K562 (cell line): ENCODE results near the gene EXOSC2. TPM values are rescaled to one million over a fixed set of nuclear protein-coding genes. Genes with fewer than 3 reads are reported as not detected.

ENCODE experiments used
- BRD4 ChIP-seq: fragments of 200-600 bp; sonication (generic); IDR thresholded peaks from 2 replicates; pipeline ENCODE4 v1.6.1; 2017; ENCODE audit warnings: inconsistent platforms
- C11orf30 ChIP-seq: fragments of 450-650 bp; IDR thresholded peaks from 2 replicates; pipeline ENCODE4 v1.6.1; 2016; ENCODE audit warnings: low read depth, mild to moderate bottlenecking
- EP400 ChIP-seq: fragments of 450-650 bp; IDR thresholded peaks from 2 replicates; pipeline ENCODE4 v1.6.1; 2017; ENCODE audit warnings: antibody characterized with exemption, mild to moderate bottlenecking, moderate library complexity
- ERF ChIP-seq: fragments of 450-650 bp; formaldehyde crosslinking; IDR thresholded peaks from 2 replicates; pipeline ENCODE4 v1.4.0; 2020; ENCODE audit warnings: mild to moderate bottlenecking, mixed read lengths
- HDAC3 ChIP-seq: fragments of 450-650 bp; IDR thresholded peaks from 2 replicates; pipeline ENCODE4 v1.6.1; 2018; ENCODE audit warnings: borderline replicate concordance, mild to moderate bottlenecking, moderate library complexity; ENCODE audit not compliant: partially characterized antibody
- NELFE ChIP-seq: IDR thresholded peaks from 2 replicates; pipeline ENCODE4 v1.6.1; 2011; ENCODE audit warnings: mild to moderate bottlenecking; ENCODE audit not compliant: insufficient read depth, insufficient read length
- PML ChIP-seq: IDR thresholded peaks from 2 replicates; pipeline ENCODE4 v1.6.1; 2012; ENCODE audit warnings: low read length, inconsistent platforms
- SIX5 ChIP-seq, 2 experiments: IDR thresholded peaks; 2 replicates each; pipeline ENCODE4 v1.6.1; 2011; ENCODE audit warnings: low read length in 2 of 2, borderline replicate concordance in 1 of 2, low read depth in 1 of 2, mild to moderate bottlenecking in 1 of 2, moderate library complexity in 1 of 2; ENCODE audit not compliant: insufficient read depth in 1 of 2
- ZNF232 ChIP-seq: sonication (generic); formaldehyde crosslinking; IDR thresholded peaks from 2 replicates; pipeline ENCODE4 v1.8.0; 2022; ENCODE audit warnings: mild to moderate bottlenecking, missing genetic modification reagents
- ZNF766 ChIP-seq: fragments of 200-800 bp; sonication (Bioruptor generic); conservative IDR thresholded peaks from 2 replicates; pipeline ENCODE4 v1.6.1; 2016; ENCODE audit warnings: missing genetic modification characterization, missing compliant biosample characterization
- polyA plus RNA-seq, 8 experiments: library from polyadenylated mRNA; depleted of rRNA in 4 of 8; stranded (reverse) in 5 of 8; unstranded in 3 of 8; fragments of >200 nt; fragmentation: Nextera tagmentation in 2 of 8; fragmentation: Illumina TruSeq in 1 of 8; extraction: Ambion mirVana in 2 of 8; extraction: Trizol in 1 of 8; gene quantifications; 2 replicates each; pipeline versions ENCODE4 v1.2.1 to v1.2.3, GENCODE V29; 2011 to 2014; ENCODE audit warnings: inconsistent platforms in 1 of 8, missing spikeins in 1 of 8
- total RNA-seq, 7 experiments: library from RNA; depleted of rRNA in 6 of 7; stranded (reverse); fragments of >200 nt in 6 of 7; fragmentation: Illumina TruSeq in 2 of 7; extraction: Trizol in 2 of 7; gene quantifications; 2 replicates each; pipeline versions ENCODE4 v1.2.1 to v1.2.3, GENCODE V29; 2011 to 2021; ENCODE audit warnings: low replicate concordance in 1 of 7
- TF ChIP-seq, protein P1 (sequence below): fragments of 450-650 bp; IDR thresholded peaks from 2 replicates; pipeline ENCODE4 v1.6.1; 2016; ENCODE audit warnings: mild to moderate bottlenecking, moderate library complexity
- TF ChIP-seq, protein P2 (sequence below): sonication (generic); formaldehyde crosslinking; IDR thresholded peaks from 2 replicates; pipeline ENCODE4 v1.8.1; 2023; ENCODE audit warnings: mild to moderate bottlenecking, missing genetic modification reagents, moderate library complexity

EXOSC2 gene
- total and polyA plus RNA-seq, 9 of the 15 experiments (the other 6 are each of a cell fraction or from before 2014, with no cell fraction given), result 46.0 to 101 (median 77.6) TPM

DNA sequence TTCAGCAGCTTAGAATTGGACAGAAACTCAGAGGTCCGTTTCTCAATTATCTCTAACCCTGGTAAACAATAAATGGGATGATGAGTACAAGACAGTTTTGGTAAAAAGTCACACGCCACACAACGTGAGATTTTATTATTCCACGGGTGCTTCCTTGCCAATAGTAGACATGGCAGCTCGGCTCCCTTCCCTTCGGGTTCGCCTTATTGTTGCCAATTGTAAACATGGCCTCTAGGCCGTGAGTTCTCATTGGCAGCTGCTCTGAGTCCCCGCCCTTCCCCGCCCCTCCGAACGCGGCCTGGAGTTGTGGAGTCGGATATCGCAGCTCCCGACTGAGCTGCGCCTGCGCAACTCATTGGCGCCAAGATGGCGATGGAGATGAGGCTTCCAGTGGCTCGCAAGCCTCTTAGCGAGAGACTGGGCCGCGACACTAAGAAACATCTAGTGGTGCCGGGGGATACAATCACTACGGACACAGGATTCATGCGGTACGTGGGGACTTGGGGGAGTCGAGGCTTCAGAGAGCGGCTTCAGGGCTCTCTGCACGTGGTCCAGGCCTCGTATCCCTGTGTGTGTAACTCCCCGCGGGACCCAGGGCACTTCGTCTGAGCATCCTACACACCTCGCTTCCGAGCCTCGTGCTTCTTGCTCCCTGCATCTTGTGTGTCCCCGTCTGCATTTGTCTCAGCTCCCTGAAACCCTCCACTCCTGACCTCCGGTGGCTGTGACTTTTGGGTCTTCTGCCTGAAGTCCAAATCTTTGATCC, at the start of gene EXOSC2 (continued):
- TF ChIP-seq, protein P1, sequence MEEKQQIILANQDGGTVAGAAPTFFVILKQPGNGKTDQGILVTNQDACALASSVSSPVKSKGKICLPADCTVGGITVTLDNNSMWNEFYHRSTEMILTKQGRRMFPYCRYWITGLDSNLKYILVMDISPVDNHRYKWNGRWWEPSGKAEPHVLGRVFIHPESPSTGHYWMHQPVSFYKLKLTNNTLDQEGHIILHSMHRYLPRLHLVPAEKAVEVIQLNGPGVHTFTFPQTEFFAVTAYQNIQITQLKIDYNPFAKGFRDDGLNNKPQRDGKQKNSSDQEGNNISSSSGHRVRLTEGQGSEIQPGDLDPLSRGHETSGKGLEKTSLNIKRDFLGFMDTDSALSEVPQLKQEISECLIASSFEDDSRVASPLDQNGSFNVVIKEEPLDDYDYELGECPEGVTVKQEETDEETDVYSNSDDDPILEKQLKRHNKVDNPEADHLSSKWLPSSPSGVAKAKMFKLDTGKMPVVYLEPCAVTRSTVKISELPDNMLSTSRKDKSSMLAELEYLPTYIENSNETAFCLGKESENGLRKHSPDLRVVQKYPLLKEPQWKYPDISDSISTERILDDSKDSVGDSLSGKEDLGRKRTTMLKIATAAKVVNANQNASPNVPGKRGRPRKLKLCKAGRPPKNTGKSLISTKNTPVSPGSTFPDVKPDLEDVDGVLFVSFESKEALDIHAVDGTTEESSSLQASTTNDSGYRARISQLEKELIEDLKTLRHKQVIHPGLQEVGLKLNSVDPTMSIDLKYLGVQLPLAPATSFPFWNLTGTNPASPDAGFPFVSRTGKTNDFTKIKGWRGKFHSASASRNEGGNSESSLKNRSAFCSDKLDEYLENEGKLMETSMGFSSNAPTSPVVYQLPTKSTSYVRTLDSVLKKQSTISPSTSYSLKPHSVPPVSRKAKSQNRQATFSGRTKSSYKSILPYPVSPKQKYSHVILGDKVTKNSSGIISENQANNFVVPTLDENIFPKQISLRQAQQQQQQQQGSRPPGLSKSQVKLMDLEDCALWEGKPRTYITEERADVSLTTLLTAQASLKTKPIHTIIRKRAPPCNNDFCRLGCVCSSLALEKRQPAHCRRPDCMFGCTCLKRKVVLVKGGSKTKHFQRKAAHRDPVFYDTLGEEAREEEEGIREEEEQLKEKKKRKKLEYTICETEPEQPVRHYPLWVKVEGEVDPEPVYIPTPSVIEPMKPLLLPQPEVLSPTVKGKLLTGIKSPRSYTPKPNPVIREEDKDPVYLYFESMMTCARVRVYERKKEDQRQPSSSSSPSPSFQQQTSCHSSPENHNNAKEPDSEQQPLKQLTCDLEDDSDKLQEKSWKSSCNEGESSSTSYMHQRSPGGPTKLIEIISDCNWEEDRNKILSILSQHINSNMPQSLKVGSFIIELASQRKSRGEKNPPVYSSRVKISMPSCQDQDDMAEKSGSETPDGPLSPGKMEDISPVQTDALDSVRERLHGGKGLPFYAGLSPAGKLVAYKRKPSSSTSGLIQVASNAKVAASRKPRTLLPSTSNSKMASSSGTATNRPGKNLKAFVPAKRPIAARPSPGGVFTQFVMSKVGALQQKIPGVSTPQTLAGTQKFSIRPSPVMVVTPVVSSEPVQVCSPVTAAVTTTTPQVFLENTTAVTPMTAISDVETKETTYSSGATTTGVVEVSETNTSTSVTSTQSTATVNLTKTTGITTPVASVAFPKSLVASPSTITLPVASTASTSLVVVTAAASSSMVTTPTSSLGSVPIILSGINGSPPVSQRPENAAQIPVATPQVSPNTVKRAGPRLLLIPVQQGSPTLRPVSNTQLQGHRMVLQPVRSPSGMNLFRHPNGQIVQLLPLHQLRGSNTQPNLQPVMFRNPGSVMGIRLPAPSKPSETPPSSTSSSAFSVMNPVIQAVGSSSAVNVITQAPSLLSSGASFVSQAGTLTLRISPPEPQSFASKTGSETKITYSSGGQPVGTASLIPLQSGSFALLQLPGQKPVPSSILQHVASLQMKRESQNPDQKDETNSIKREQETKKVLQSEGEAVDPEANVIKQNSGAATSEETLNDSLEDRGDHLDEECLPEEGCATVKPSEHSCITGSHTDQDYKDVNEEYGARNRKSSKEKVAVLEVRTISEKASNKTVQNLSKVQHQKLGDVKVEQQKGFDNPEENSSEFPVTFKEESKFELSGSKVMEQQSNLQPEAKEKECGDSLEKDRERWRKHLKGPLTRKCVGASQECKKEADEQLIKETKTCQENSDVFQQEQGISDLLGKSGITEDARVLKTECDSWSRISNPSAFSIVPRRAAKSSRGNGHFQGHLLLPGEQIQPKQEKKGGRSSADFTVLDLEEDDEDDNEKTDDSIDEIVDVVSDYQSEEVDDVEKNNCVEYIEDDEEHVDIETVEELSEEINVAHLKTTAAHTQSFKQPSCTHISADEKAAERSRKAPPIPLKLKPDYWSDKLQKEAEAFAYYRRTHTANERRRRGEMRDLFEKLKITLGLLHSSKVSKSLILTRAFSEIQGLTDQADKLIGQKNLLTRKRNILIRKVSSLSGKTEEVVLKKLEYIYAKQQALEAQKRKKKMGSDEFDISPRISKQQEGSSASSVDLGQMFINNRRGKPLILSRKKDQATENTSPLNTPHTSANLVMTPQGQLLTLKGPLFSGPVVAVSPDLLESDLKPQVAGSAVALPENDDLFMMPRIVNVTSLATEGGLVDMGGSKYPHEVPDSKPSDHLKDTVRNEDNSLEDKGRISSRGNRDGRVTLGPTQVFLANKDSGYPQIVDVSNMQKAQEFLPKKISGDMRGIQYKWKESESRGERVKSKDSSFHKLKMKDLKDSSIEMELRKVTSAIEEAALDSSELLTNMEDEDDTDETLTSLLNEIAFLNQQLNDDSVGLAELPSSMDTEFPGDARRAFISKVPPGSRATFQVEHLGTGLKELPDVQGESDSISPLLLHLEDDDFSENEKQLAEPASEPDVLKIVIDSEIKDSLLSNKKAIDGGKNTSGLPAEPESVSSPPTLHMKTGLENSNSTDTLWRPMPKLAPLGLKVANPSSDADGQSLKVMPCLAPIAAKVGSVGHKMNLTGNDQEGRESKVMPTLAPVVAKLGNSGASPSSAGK, result peak; percentile 91
- TF ChIP-seq HDAC3 (no peak), ZNF766 (CRISPR knock-in tag) (peak; percentile 91), NELFE (no peak), C11orf30 (peak; percentile 84), ZNF232 (CRISPR knock-in tag) (no peak), EP400 (peak; percentile 97), PML (peak; percentile 84), SIX5 (IDR thresholded peaks at IDR 0.05; ENCODE audit: borderline replicate concordance in 1 of 2, insufficient read depth in 1 of 2, low read depth in 1 of 2, low read length in 2 of 2) (peak; percentile 53 to 63; a peak in 3 of 4 replicates), ERF (CRISPR knock-in tag) (0 out of 2 replicates have a peak, but pooled peaks have one; percentile 67), BRD4 (0 out of 2 replicates have a peak, but pooled peaks have one; percentile 62)
- TF ChIP-seq, protein P2, sequence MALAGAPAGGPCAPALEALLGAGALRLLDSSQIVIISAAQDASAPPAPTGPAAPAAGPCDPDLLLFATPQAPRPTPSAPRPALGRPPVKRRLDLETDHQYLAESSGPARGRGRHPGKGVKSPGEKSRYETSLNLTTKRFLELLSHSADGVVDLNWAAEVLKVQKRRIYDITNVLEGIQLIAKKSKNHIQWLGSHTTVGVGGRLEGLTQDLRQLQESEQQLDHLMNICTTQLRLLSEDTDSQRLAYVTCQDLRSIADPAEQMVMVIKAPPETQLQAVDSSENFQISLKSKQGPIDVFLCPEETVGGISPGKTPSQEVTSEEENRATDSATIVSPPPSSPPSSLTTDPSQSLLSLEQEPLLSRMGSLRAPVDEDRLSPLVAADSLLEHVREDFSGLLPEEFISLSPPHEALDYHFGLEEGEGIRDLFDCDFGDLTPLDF (CRISPR knock-in tag), result peak; percentile 81; the same call in 1 of the 2 replicates
